K562 (cell line): ENCODE data around the gene ERMP1. TPM values are rescaled to one million over a fixed set of nuclear protein-coding genes. Genes with fewer than 3 reads are reported as not detected.
A peak's percentile ranks its signal among the peaks of the same experiment; 100 is the strongest.

ENCODE experiments used
- CBFA2T3 ChIP-seq: fragments of 450-650 bp; IDR thresholded peaks from 2 replicates; pipeline ENCODE4 v1.6.1; 2017
- KDM2B ChIP-seq: fragments of 250-450 bp; sonication (Bioruptor Pico); IDR thresholded peaks from 2 replicates; pipeline ENCODE4 v1.8.0; 2021; ENCODE audit warnings: mild to moderate bottlenecking, moderate library complexity
- PURB ChIP-seq: sonication (generic); formaldehyde crosslinking; IDR thresholded peaks from 2 replicates; pipeline ENCODE4 v1.9.0; 2021; ENCODE audit warnings: low read depth, mild to moderate bottlenecking, missing genetic modification reagents
- TBL1XR1 ChIP-seq, 2 experiments: IDR thresholded peaks; 2 replicates each; pipeline ENCODE4 v1.6.1; 2012; ENCODE audit warnings: improper control_type of control experiment in 2 of 2, low read length in 2 of 2, mild to moderate bottlenecking in 1 of 2
- TRIM24 ChIP-seq, 2 experiments: fragments of 450-650 bp; IDR thresholded peaks; 2 replicates each; pipeline ENCODE4 v1.6.1; 2016
- ZNF134 ChIP-seq: fragments of 250-450 bp; sonication (Bioruptor Pico); conservative IDR thresholded peaks from 2 replicates; pipeline ENCODE4 v1.4.0; 2020
- ZNF445 ChIP-seq: fragments of 250-450 bp; sonication (Bioruptor Pico); IDR thresholded peaks from 2 replicates; pipeline ENCODE4 v1.4.0; 2020; ENCODE audit warnings: low read depth, mild to moderate bottlenecking, moderate library complexity
- ZNF551 ChIP-seq: fragments of 250-450 bp; sonication (Bioruptor Pico); IDR thresholded peaks from 2 replicates; pipeline ENCODE4 v1.5.0; 2021; ENCODE audit warnings: mild to moderate bottlenecking, moderate library complexity
- polyA plus RNA-seq, 8 experiments: library from polyadenylated mRNA; depleted of rRNA in 4 of 8; stranded (reverse) in 5 of 8; unstranded in 3 of 8; fragments of >200 nt; fragmentation: Nextera tagmentation in 2 of 8; fragmentation: Illumina TruSeq in 1 of 8; extraction: Ambion mirVana in 2 of 8; extraction: Trizol in 1 of 8; gene quantifications; 2 replicates each; pipeline versions ENCODE4 v1.2.1 to v1.2.3, GENCODE V29; 2011 to 2014; ENCODE audit warnings: inconsistent platforms in 1 of 8, missing spikeins in 1 of 8
- total RNA-seq, 7 experiments: library from RNA; depleted of rRNA in 6 of 7; stranded (reverse); fragments of >200 nt in 6 of 7; fragmentation: Illumina TruSeq in 2 of 7; extraction: Trizol in 2 of 7; gene quantifications; 2 replicates each; pipeline versions ENCODE4 v1.2.1 to v1.2.3, GENCODE V29; 2011 to 2021; ENCODE audit warnings: low replicate concordance in 1 of 7
- TF ChIP-seq, protein P1 (sequence below), 2 experiments: fragments of 450-650 bp; formaldehyde crosslinking in 1 of 2; IDR thresholded peaks; 2 replicates each; pipeline versions ENCODE4 v1.4.0 to v1.6.1; 2014 to 2020; ENCODE audit warnings: mild to moderate bottlenecking in 2 of 2, borderline replicate concordance in 1 of 2, low read depth in 1 of 2
- TF ChIP-seq, protein P2 (sequence below): fragments of 250-450 bp; sonication (Bioruptor Pico); IDR thresholded peaks from 2 replicates; pipeline ENCODE4 v1.8.0; 2022; ENCODE audit warnings: moderate library complexity, mild to moderate bottlenecking, inconsistent platforms
- TF ChIP-seq, protein P3 (sequence below): sonication (generic); IDR thresholded peaks from 2 replicates; pipeline ENCODE4 v1.6.1; 2016

ERMP1 gene
- total and polyA plus RNA-seq, 9 of the 15 experiments (the other 6 are each of a cell fraction or from before 2014, with no cell fraction given): 2.5 to 26.3 (median 12.6) TPM

DNA sequence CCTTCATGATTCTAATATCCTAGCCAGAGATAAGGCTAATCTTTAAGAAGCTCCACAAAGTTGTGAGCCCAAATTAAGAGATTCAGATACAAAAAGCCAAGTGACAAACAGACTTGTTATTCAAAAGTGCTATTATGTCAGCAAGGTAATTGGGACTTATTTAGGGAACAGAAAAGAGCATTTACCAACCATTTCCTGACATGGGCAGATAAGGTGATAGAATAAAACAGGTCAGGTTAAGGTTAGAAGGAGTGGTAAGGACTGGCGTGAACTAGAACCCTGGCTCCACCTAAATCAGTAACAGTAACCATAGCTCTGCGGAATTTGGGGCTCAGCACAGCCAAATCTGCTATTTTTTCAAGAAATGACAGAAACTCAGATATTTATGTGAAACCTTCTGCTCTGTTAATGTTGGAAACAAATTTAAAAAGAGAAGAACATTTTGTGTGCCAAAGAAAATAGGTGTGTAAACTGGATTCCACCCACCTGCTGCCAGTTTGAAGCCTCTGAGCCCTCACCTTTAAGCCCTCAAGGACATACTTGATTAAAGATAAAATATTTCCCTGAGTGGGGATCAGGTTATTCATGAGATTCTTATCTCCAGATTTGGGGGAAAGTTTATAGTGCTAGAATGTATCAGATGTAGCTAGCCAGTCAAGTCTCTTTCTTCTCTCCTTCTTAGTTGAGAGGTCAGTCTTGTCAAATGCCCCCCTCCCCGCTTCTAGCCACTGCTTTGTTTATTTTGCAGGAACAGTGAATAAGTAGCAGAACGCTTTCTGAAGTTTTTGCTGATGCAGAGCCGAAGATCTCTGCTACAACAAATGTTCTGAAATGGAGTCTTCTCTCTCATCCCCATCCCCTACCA, 10.2 kb upstream of the ERMP1 start (continued):
- TF ChIP-seq, protein P1, sequence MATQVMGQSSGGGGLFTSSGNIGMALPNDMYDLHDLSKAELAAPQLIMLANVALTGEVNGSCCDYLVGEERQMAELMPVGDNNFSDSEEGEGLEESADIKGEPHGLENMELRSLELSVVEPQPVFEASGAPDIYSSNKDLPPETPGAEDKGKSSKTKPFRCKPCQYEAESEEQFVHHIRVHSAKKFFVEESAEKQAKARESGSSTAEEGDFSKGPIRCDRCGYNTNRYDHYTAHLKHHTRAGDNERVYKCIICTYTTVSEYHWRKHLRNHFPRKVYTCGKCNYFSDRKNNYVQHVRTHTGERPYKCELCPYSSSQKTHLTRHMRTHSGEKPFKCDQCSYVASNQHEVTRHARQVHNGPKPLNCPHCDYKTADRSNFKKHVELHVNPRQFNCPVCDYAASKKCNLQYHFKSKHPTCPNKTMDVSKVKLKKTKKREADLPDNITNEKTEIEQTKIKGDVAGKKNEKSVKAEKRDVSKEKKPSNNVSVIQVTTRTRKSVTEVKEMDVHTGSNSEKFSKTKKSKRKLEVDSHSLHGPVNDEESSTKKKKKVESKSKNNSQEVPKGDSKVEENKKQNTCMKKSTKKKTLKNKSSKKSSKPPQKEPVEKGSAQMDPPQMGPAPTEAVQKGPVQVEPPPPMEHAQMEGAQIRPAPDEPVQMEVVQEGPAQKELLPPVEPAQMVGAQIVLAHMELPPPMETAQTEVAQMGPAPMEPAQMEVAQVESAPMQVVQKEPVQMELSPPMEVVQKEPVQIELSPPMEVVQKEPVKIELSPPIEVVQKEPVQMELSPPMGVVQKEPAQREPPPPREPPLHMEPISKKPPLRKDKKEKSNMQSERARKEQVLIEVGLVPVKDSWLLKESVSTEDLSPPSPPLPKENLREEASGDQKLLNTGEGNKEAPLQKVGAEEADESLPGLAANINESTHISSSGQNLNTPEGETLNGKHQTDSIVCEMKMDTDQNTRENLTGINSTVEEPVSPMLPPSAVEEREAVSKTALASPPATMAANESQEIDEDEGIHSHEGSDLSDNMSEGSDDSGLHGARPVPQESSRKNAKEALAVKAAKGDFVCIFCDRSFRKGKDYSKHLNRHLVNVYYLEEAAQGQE (IDR thresholded peaks at IDR 0.05; ENCODE audit: borderline replicate concordance): peak; percentile 59
- TF ChIP-seq, protein P1 (CRISPR knock-in tag; IDR thresholded peaks at IDR 0.05; ENCODE audit: low read depth): no peak
- TF ChIP-seq CBFA2T3 (peak; percentile 41), ZNF445 (CRISPR knock-in tag) (no peak), TBL1XR1 (IDR thresholded peaks at IDR 0.05; ENCODE audit: low read length in 2 of 2) (no peak), ZNF551 (CRISPR knock-in tag) (no peak), ZNF134 (CRISPR knock-in tag) (no peak), KDM2B (CRISPR knock-in tag) (no peak), TRIM24 (IDR thresholded peaks at IDR 0.05) (0 out of 4 replicates have a peak, but pooled peaks of 1 of the 2 experiments have one; percentile 16), PURB (no peak)
- TF ChIP-seq, protein P2, sequence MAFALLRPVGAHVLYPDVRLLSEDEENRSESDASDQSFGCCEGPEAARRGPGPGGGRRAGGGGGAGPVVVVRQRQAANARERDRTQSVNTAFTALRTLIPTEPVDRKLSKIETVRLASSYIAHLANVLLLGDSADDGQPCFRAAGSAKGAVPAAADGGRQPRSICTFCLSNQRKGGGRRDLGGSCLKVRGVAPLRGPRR: no peak
- TF ChIP-seq, protein P3, sequence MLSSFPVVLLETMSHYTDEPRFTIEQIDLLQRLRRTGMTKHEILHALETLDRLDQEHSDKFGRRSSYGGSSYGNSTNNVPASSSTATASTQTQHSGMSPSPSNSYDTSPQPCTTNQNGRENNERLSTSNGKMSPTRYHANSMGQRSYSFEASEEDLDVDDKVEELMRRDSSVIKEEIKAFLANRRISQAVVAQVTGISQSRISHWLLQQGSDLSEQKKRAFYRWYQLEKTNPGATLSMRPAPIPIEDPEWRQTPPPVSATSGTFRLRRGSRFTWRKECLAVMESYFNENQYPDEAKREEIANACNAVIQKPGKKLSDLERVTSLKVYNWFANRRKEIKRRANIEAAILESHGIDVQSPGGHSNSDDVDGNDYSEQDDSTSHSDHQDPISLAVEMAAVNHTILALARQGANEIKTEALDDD: peak; percentile 94
